Endothelial cell of umbilical vein (primary cell): ENCODE data around the gene RHOBTB1. TPM values are rescaled to one million over a fixed set of nuclear protein-coding genes. Genes with fewer than 3 reads are reported as not detected.

ENCODE experiments used
- BruUV-seq: library from RNA; stranded (reverse); fragments of 400-500 nt; replicated peaks from 2 replicates; lab custom pipeline; 2021; lab: Mats Ljungman, UMichigan
- CTCF ChIA-PET: fragments of 300-600, 350-600 bp; sonication (Branson Sonifier 250); formaldehyde crosslinking; loops from one replicate; lab custom pipeline; 2021; ENCODE audit warnings: antibody characterized with exemption, inconsistent platforms; lab: Charles Lee
- POLR2A ChIA-PET: fragments of 300-600, 350-600 bp; sonication (Branson Sonifier 250); formaldehyde crosslinking; loops from one replicate; lab custom pipeline; 2021; ENCODE audit warnings: antibody characterized with exemption, inconsistent platforms; lab: Charles Lee
- DNase-seq: peaks from one replicate; pipeline ENCODE4 v3.0.0-alpha.2; 2011; ENCODE audit warnings: low read depth, low spot score
- FAIRE-seq: peaks from 2 replicates; lab custom pipeline; 2011; peaks lifted over from hg19 to GRCh38; lab: Jason Lieb, UNC
- H2AFZ ChIP-seq: 2 replicates; pipeline ENCODE4 v1.6.0; 2012; ENCODE audit warnings: low read depth, low read length, control low read depth, inconsistent platforms
- H3K27ac ChIP-seq: 2 replicates; pipeline ENCODE4 v1.5.1; 2011; ENCODE audit warnings: low read depth, mild to moderate bottlenecking, control low read depth, low read length, moderate library complexity; ENCODE audit not compliant: insufficient read depth
- H3K27me3 ChIP-seq, 2 experiments: 2 replicates each; pipeline versions ENCODE4 v1.6.0 to v1.6.1; 2011; ENCODE audit warnings: low read length in 2 of 2, mixed read lengths in 1 of 2; ENCODE audit not compliant: control insufficient read depth in 2 of 2, insufficient read depth in 2 of 2
- H3K36me3 ChIP-seq, 2 experiments: 2 replicates in 1 of 2; 3 replicates in 1 of 2; pipeline ENCODE4 v1.5.1; 2011; ENCODE audit warnings: low read length in 2 of 2, mild to moderate bottlenecking in 1 of 2, moderate library complexity in 1 of 2; ENCODE audit not compliant: control insufficient read depth in 2 of 2, insufficient read depth in 2 of 2; ENCODE audit errors: extremely low read depth in 1 of 2
- H3K4me1 ChIP-seq: 3 replicates; pipeline ENCODE4 v1.5.1; 2011; ENCODE audit warnings: mild to moderate bottlenecking, low read length; ENCODE audit not compliant: control insufficient read depth, insufficient read depth; ENCODE audit errors: extremely low read depth
- H3K4me2 ChIP-seq: 2 replicates; pipeline ENCODE4 v1.6.1; 2011; ENCODE audit warnings: low read length, control low read depth, mixed read lengths; ENCODE audit not compliant: insufficient read depth
- H3K4me3 ChIP-seq, 3 experiments: fragments of 200-600 bp in 1 of 3; sonication (generic), shearing (Covaris generic) in 1 of 3; replicated peaks in 1 of 3; 2 replicates each; pipeline ENCODE4 v1.5.1; 2011 to 2016; ENCODE audit warnings: control low read depth in 3 of 3, low read length in 3 of 3, mild to moderate bottlenecking in 2 of 3, inconsistent platforms in 1 of 3, low read depth in 1 of 3, moderate library complexity in 1 of 3; ENCODE audit not compliant: insufficient read depth in 1 of 3
- H3K79me2 ChIP-seq: 2 replicates; pipeline ENCODE4 v1.6.0; 2012; ENCODE audit warnings: low read length, inconsistent platforms; ENCODE audit not compliant: control insufficient read depth, insufficient read depth
- H3K9ac ChIP-seq: replicated peaks from 2 replicates; pipeline ENCODE3; 2011; ENCODE audit warnings: low read length, control low read depth; ENCODE audit not compliant: insufficient read depth; ENCODE audit errors: extremely low read depth
- H3K9me1 ChIP-seq: replicated peaks from 3 replicates; pipeline ENCODE4 v1.6.0; 2011; ENCODE audit warnings: mild to moderate bottlenecking, low read length; ENCODE audit not compliant: control insufficient read depth, insufficient read depth; ENCODE audit errors: extremely low read depth
- H3K9me3 ChIP-seq: replicated peaks from 2 replicates; pipeline ENCODE4 v1.5.1; 2012; ENCODE audit warnings: low read length, inconsistent platforms; ENCODE audit not compliant: control insufficient read depth, insufficient read depth
- H4K20me1 ChIP-seq: replicated peaks from 2 replicates; pipeline ENCODE3; 2011; ENCODE audit warnings: mild to moderate bottlenecking, low read length; ENCODE audit not compliant: control insufficient read depth, insufficient read depth; ENCODE audit errors: extremely low read depth
- EZH2 ChIP-seq: IDR thresholded peaks from 2 replicates; pipeline ENCODE4 v1.6.1; 2012; ENCODE audit warnings: borderline replicate concordance, low read depth, mild to moderate bottlenecking, moderate library complexity, low read length, inconsistent platforms; ENCODE audit not compliant: severe bottlenecking
- FOS ChIP-seq: IDR thresholded peaks from 2 replicates; pipeline ENCODE4 v1.6.1; 2011; ENCODE audit warnings: mild to moderate bottlenecking, low read length, moderate library complexity, borderline replicate concordance; ENCODE audit not compliant: insufficient read depth
- GATA2 ChIP-seq: IDR thresholded peaks from 2 replicates; pipeline ENCODE4 v1.7.0; 2011; ENCODE audit warnings: low read depth, mild to moderate bottlenecking, moderate library complexity, mixed read lengths, low read length; ENCODE audit not compliant: insufficient read length, insufficient read depth
- JUN ChIP-seq: IDR thresholded peaks from 2 replicates; pipeline ENCODE4 v1.6.1; 2011; ENCODE audit warnings: borderline replicate concordance, low read depth; ENCODE audit not compliant: insufficient read length, insufficient read depth
- MYC ChIP-seq: IDR thresholded peaks from one replicate; pipeline ENCODE4 v1.6.1; 2011; ENCODE audit warnings: mild to moderate bottlenecking, low read depth, low read length
- POLR2A ChIP-seq: IDR thresholded peaks from 2 replicates; pipeline ENCODE4 v1.6.1; 2012; ENCODE audit warnings: low read depth, mild to moderate bottlenecking, control low read depth, low read length
- POLR2AphosphoS5 ChIP-seq: IDR thresholded peaks from 2 replicates; pipeline ENCODE4 v1.6.1; 2012; ENCODE audit warnings: low read depth, mild to moderate bottlenecking, control low read depth, low read length, moderate library complexity; ENCODE audit not compliant: insufficient read depth
- dilution Hi-C: fragments of 300-500 bp; cut with MboI; formaldehyde crosslinking; loops from one replicate; pipeline ENCODE4 v1.15.0; 2019; ENCODE audit warnings: low sequenced_read_pairs; ENCODE audit not compliant: extremely low pct_ligation_motif_present
- intact Hi-C: fragments of 100-400 bp; cut with micrococcal nuclease; formaldehyde crosslinking; loops from one replicate; pipeline ENCODE4 v1.10.0; 2022
- polyA plus RNA-seq, 4 experiments: library from polyadenylated mRNA; depleted of rRNA in 3 of 4; stranded (reverse) in 3 of 4; unstranded in 1 of 4; fragments of >200 nt; gene quantifications; 2 replicates each; pipeline versions ENCODE4 v1.2.1 to v1.2.3, GENCODE V29; 2011 to 2012; ENCODE audit warnings: missing spikeins in 1 of 4
- total RNA-seq: library from RNA; stranded (reverse); gene quantifications from 2 replicates; pipeline ENCODE4 v1.2.3, GENCODE V29; 2021
- TF ChIP-seq, protein P1 (sequence below), 2 donors: IDR thresholded peaks; 1 replicate in 1 of 2; 2 replicates in 1 of 2; pipeline ENCODE4 v1.5.1; 2011; ENCODE audit warnings: low read length in 2 of 2, mild to moderate bottlenecking in 2 of 2, moderate library complexity in 2 of 2, control low read depth in 1 of 2, inconsistent platforms in 1 of 2, low read depth in 1 of 2; ENCODE audit not compliant: insufficient read depth in 1 of 2; ENCODE audit errors: extremely low read depth in 1 of 2
- TF ChIP-seq, protein P2 (sequence below): IDR thresholded peaks from 2 replicates; pipeline ENCODE4 v1.6.1; 2011; ENCODE audit not compliant: insufficient read depth, insufficient read length

RHOBTB1 gene
- total and polyA plus RNA-seq, 2 donors (not counting 3 experiments of a cell fraction or from before 2014, with no cell fraction given): 21.2 to 31.0 TPM

DNA sequence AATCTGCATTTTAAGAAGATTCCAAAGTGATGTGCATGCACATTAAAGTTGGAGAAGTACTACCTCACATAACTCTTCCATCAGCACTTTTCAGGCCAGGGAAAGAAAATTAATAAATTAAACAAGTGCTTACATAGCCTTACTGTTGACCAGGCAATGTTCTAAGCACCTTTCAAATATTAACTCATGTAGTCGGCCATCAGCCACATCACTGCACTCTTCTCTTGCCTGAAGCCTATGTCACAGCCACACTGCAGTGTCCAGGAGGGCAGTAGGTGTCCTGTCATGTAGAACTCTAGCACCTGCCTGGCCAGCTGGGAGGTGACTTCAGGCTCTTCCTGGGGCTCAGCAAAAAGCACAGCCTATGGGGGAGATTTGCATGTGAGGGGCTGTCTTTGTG, 94.2 kb downstream of the RHOBTB1 start:
- no peaks in the 10 kb centered on the region for H3K9me3 ChIP-seq
- dilution Hi-C loops: no loop called here
- no peak overlapping the region for H3K27ac ChIP-seq
- POLR2A ChIA-PET: no interaction called here
- no peaks in the 10 kb centered on the region for H3K36me3 ChIP-seq
- no peaks in the 10 kb centered on the region for H4K20me1 ChIP-seq
- no peak for TF ChIP-seq POLR2AphosphoS5
- H3K4me3 ChIP-seq: no peak overlapping the region
- no peak for DNase-seq
- no peak for FAIRE-seq
- BruUV-seq: no TSS peak
- intact Hi-C loops: no loop called here
- no peaks in the 10 kb centered on the region for H3K79me2 ChIP-seq
- H3K9me1 ChIP-seq: no peaks in the 10 kb centered on the region
- H3K27me3 ChIP-seq: no peaks in the 10 kb centered on the region
- peaks cover 11% of the 10 kb centered on the region for H3K4me1 ChIP-seq
- no peak overlapping the region for H3K9ac ChIP-seq
- no peak overlapping the region for H2AFZ ChIP-seq
- H3K4me2 ChIP-seq: no peak overlapping the region
- CTCF ChIA-PET: interaction anchor here (1.4 kb wide), 1 partner anchor 34 kb away, joined by 4 read pairs; no protein-coding TSS in a partner anchor

DNA sequence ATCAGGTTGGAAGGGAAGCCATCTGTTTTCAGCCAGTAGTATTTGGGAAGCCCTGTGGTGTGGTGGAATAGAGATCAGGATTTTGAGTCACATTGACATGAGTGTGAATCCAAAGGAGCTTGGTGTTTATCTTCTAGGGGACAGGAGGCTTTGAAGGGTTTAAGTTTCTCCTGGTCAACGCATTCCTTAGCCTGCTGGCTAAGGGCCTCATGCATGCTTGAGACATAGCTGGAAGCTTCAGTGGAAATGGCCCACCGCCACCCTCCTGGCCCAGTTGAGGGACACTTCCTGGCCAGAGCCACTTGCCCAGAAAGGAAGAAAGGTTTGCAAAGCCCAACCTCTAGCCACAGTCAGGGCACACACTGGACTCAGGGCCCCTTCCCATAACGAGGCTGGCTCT, 94.8 kb downstream of the RHOBTB1 start:
- ChIA-PET CTCF (interaction anchor here (1.4 kb wide), 1 partner anchor 34 kb away, joined by 4 read pairs; no protein-coding TSS in a partner anchor), POLR2A (no interaction called here)
- no peak for DNase-seq
- H2AFZ ChIP-seq: no peak overlapping the region
- H3K9me3 ChIP-seq: no peaks in the 10 kb centered on the region
- H3K9ac ChIP-seq: no peak overlapping the region
- H3K4me2 ChIP-seq: no peak overlapping the region
- no peaks in the 10 kb centered on the region for H4K20me1 ChIP-seq
- intact Hi-C loops (no loop called here), dilution Hi-C loops (no loop called here)
- no peak overlapping the region for H3K4me3 ChIP-seq
- no peaks in the 10 kb centered on the region for H3K36me3 ChIP-seq
- no peak overlapping the region for H3K27ac ChIP-seq
- no peaks in the 10 kb centered on the region for H3K27me3 ChIP-seq
- H3K79me2 ChIP-seq: no peaks in the 10 kb centered on the region
- H3K4me1 ChIP-seq: peaks cover 11% of the 10 kb centered on the region
- no peaks in the 10 kb centered on the region for H3K9me1 ChIP-seq
- TF ChIP-seq EZH2 (no peak), MYC (no peak), POLR2AphosphoS5 (no peak), GATA2 (no peak), JUN (no peak), FOS (no peak), POLR2A (no peak)
- TF ChIP-seq, protein P1, sequence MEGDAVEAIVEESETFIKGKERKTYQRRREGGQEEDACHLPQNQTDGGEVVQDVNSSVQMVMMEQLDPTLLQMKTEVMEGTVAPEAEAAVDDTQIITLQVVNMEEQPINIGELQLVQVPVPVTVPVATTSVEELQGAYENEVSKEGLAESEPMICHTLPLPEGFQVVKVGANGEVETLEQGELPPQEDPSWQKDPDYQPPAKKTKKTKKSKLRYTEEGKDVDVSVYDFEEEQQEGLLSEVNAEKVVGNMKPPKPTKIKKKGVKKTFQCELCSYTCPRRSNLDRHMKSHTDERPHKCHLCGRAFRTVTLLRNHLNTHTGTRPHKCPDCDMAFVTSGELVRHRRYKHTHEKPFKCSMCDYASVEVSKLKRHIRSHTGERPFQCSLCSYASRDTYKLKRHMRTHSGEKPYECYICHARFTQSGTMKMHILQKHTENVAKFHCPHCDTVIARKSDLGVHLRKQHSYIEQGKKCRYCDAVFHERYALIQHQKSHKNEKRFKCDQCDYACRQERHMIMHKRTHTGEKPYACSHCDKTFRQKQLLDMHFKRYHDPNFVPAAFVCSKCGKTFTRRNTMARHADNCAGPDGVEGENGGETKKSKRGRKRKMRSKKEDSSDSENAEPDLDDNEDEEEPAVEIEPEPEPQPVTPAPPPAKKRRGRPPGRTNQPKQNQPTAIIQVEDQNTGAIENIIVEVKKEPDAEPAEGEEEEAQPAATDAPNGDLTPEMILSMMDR (IDR thresholded peaks at IDR 0.05; ENCODE audit: extremely low read depth in 1 of 2, insufficient read depth in 1 of 2, low read depth in 1 of 2, low read length in 2 of 2): no peak
- TF ChIP-seq, protein P2, sequence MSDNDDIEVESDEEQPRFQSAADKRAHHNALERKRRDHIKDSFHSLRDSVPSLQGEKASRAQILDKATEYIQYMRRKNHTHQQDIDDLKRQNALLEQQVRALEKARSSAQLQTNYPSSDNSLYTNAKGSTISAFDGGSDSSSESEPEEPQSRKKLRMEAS: no peak
- no peak for FAIRE-seq
- no TSS peak for BruUV-seq
